ENCODE measurements around the gene SLC35F3. TPM values are rescaled to one million over a fixed set of nuclear protein-coding genes. Genes with fewer than 3 reads are reported as not detected.

SLC35F3 gene
- total and polyA plus RNA-seq, 4 donors: 0.01 to 0.37 (median 0.08) TPM; not detected in 1

DNA sequence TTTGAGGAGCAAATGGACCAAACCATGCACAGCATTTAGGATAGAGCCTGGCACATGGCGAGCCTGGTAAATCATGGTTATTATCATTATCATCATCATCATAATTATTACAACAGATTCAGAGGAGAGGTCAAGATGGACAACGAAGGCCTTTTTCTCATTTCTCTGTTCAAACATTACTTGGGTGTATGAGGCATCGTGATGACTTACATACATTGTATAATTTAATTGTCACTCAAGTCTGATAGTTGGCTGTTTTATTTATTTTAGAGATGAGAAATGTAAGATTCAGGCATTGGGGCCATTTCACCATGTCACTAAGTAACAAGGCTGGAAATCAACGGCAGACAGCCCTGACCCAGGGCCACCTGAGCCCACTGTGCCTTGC, 68.1 kb downstream of the SLC35F3 start:
- H3K9ac ChIP-seq (ENCODE audit: low read depth in 1 of 2, low read length in 2 of 2): no peak overlapping the region
- no peak overlapping the region for H3K4me3 ChIP-seq (ENCODE audit: low read depth in 1 of 3, low read length in 3 of 3)
- no peaks in the 10 kb centered on the region for H3K27me3 ChIP-seq (ENCODE audit: control insufficient read depth in 4 of 4, insufficient read depth in 4 of 4, low read length in 3 of 4)
- no peaks in the 10 kb centered on the region for H3K9me3 ChIP-seq (ENCODE audit: control insufficient read depth in 4 of 4, low read length in 3 of 4)
- H3K27ac ChIP-seq (ENCODE audit: low read depth in 1 of 2, low read length in 2 of 2): no peak overlapping the region
- no peaks in the 10 kb centered on the region for H3K36me3 ChIP-seq (ENCODE audit: control insufficient read depth in 4 of 4, insufficient read depth in 3 of 4, low read depth in 1 of 4, low read length in 3 of 4)
- TF ChIP-seq EGR1 (IDR thresholded peaks at IDR 0.05; ENCODE audit: low read depth in 2 of 2) (no peak), NR2F2 (IDR thresholded peaks at IDR 0.05) (no peak), RAD21 (IDR thresholded peaks at IDR 0.05) (no peak), SP1 (IDR thresholded peaks at IDR 0.05) (no peak), HNF4G (IDR thresholded peaks at IDR 0.05) (no peak), JUND (IDR thresholded peaks at IDR 0.05) (no peak), TAF1 (conservative IDR thresholded peaks at IDR 0.05) (no peak), GABPA (IDR thresholded peaks at IDR 0.05 in 1 of 2, conservative IDR thresholded peaks at IDR 0.05 in 1 of 2) (no peak), YY1 (IDR thresholded peaks at IDR 0.05) (no peak), FOXA2 (IDR thresholded peaks at IDR 0.05) (no peak), RXRA (IDR thresholded peaks at IDR 0.05) (no peak)
- TF ChIP-seq, protein P1, sequence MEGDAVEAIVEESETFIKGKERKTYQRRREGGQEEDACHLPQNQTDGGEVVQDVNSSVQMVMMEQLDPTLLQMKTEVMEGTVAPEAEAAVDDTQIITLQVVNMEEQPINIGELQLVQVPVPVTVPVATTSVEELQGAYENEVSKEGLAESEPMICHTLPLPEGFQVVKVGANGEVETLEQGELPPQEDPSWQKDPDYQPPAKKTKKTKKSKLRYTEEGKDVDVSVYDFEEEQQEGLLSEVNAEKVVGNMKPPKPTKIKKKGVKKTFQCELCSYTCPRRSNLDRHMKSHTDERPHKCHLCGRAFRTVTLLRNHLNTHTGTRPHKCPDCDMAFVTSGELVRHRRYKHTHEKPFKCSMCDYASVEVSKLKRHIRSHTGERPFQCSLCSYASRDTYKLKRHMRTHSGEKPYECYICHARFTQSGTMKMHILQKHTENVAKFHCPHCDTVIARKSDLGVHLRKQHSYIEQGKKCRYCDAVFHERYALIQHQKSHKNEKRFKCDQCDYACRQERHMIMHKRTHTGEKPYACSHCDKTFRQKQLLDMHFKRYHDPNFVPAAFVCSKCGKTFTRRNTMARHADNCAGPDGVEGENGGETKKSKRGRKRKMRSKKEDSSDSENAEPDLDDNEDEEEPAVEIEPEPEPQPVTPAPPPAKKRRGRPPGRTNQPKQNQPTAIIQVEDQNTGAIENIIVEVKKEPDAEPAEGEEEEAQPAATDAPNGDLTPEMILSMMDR (IDR thresholded peaks at IDR 0.05; ENCODE audit: low read depth, low read length, missing input control): no peak
- TF ChIP-seq, protein P2, sequence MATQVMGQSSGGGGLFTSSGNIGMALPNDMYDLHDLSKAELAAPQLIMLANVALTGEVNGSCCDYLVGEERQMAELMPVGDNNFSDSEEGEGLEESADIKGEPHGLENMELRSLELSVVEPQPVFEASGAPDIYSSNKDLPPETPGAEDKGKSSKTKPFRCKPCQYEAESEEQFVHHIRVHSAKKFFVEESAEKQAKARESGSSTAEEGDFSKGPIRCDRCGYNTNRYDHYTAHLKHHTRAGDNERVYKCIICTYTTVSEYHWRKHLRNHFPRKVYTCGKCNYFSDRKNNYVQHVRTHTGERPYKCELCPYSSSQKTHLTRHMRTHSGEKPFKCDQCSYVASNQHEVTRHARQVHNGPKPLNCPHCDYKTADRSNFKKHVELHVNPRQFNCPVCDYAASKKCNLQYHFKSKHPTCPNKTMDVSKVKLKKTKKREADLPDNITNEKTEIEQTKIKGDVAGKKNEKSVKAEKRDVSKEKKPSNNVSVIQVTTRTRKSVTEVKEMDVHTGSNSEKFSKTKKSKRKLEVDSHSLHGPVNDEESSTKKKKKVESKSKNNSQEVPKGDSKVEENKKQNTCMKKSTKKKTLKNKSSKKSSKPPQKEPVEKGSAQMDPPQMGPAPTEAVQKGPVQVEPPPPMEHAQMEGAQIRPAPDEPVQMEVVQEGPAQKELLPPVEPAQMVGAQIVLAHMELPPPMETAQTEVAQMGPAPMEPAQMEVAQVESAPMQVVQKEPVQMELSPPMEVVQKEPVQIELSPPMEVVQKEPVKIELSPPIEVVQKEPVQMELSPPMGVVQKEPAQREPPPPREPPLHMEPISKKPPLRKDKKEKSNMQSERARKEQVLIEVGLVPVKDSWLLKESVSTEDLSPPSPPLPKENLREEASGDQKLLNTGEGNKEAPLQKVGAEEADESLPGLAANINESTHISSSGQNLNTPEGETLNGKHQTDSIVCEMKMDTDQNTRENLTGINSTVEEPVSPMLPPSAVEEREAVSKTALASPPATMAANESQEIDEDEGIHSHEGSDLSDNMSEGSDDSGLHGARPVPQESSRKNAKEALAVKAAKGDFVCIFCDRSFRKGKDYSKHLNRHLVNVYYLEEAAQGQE (IDR thresholded peaks at IDR 0.05): no peak
- TF ChIP-seq, protein P3, sequence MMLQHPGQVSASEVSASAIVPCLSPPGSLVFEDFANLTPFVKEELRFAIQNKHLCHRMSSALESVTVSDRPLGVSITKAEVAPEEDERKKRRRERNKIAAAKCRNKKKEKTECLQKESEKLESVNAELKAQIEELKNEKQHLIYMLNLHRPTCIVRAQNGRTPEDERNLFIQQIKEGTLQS (IDR thresholded peaks at IDR 0.05): no peak
- TF ChIP-seq, protein P4, sequence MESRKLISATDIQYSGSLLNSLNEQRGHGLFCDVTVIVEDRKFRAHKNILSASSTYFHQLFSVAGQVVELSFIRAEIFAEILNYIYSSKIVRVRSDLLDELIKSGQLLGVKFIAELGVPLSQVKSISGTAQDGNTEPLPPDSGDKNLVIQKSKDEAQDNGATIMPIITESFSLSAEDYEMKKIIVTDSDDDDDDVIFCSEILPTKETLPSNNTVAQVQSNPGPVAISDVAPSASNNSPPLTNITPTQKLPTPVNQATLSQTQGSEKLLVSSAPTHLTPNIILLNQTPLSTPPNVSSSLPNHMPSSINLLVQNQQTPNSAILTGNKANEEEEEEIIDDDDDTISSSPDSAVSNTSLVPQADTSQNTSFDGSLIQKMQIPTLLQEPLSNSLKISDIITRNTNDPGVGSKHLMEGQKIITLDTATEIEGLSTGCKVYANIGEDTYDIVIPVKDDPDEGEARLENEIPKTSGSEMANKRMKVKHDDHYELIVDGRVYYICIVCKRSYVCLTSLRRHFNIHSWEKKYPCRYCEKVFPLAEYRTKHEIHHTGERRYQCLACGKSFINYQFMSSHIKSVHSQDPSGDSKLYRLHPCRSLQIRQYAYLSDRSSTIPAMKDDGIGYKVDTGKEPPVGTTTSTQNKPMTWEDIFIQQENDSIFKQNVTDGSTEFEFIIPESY (IDR thresholded peaks at IDR 0.05): no peak
- TF ChIP-seq, protein P5, sequence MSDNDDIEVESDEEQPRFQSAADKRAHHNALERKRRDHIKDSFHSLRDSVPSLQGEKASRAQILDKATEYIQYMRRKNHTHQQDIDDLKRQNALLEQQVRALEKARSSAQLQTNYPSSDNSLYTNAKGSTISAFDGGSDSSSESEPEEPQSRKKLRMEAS (IDR thresholded peaks at IDR 0.05): no peak
- 82% methylated on average over 4 of the region's 4 CpGs for WGBS
- H3K4me1 ChIP-seq (ENCODE audit: control insufficient read depth in 4 of 4, insufficient read depth in 4 of 4, low read length in 3 of 4): no peaks in the 10 kb centered on the region
- DNase-seq (ENCODE audit: low spot score): no peak
